Astrocyte of the spinal cord (primary cell): ENCODE measurements around the gene ZNF354C.

Experiments used
- DNase-seq: peaks from one replicate; pipeline ENCODE4 v3.0.0; 2011; ENCODE audit warnings: low read depth, low spot score
- H3K4me3 ChIP-seq: 2 replicates; pipeline ENCODE4 v1.5.1; 2011; ENCODE audit warnings: low read depth, mild to moderate bottlenecking, low read length, moderate library complexity
- CTCF ChIP-seq: IDR thresholded peaks from 2 replicates; pipeline ENCODE4 v1.5.1; 2012; ENCODE audit warnings: low read depth, mild to moderate bottlenecking, low read length, inconsistent platforms
- in situ Hi-C: cut with HindIII; loops from 2 replicates; pipeline ENCODE4 v1.10.0; 2017; ENCODE audit warnings: low sequenced_read_pairs

ZNF354C gene

GRCh38 chr5:179127136-179128040, 67.2 kb downstream of the ZNF354C start:
- no peak for TF ChIP-seq CTCF
- DNase-seq, result no peak
- no peak overlapping the region for H3K4me3 ChIP-seq
- in situ Hi-C loops, result no loop called here

- in situ Hi-C loops, result no loop called here
- no peak for TF ChIP-seq CTCF
Observed at GRCh38 chr5:179128041-179128365, 67.8 kb downstream of the ZNF354C start.

GRCh38 chr5:179128976-179129375, 68.8 kb downstream of the ZNF354C start:
- H3K4me3 ChIP-seq, result no peak overlapping the region
- no peak for DNase-seq
- in situ Hi-C loops, result no loop called here
- TF ChIP-seq CTCF, result no peak

More at GRCh38 chr5:179128041-179128365, 67.8 kb downstream of the ZNF354C start:
- no peak for DNase-seq
- H3K4me3 ChIP-seq, result no peak overlapping the region

- in situ Hi-C loops, result no loop called here
- no peak for TF ChIP-seq CTCF
- no peak for DNase-seq
- no peak overlapping the region for H3K4me3 ChIP-seq
Observed at GRCh38 chr5:179129607-179130071, 69.5 kb downstream of the ZNF354C start.

GRCh38 chr5:179130101-179130681, 70.0 kb downstream of the ZNF354C start:
- TF ChIP-seq CTCF, result no peak
- no peak overlapping the region for H3K4me3 ChIP-seq
- in situ Hi-C loops, result no loop called here
- DNase-seq, result no peak

- H3K4me3 ChIP-seq, result no peak overlapping the region
- no peak for DNase-seq
- in situ Hi-C loops, result no loop called here
- no peak for TF ChIP-seq CTCF
Observed at GRCh38 chr5:179131321-179131835, 71.2 kb downstream of the ZNF354C start.
